Effector CD4-positive, alpha-beta T cell (primary cell): Measurements from ENCODE around the gene FICD.
A peak's percentile ranks its signal among the peaks of the same experiment; 100 is the strongest.
"Not testable (repeated sequence)": the region's sequence is repeated elsewhere in the genome, so short reads cannot be mapped to it uniquely, and the experiment has no call there.

Experiments used
- DNase-seq: peaks from one replicate; pipeline ENCODE4 v3.0.0-alpha.2; 2020

The FICD gene

GRCh38 chr12:108538146-108538545 lies 23.1 kb downstream of the FICD start:
- no peak for DNase-seq

DNA sequence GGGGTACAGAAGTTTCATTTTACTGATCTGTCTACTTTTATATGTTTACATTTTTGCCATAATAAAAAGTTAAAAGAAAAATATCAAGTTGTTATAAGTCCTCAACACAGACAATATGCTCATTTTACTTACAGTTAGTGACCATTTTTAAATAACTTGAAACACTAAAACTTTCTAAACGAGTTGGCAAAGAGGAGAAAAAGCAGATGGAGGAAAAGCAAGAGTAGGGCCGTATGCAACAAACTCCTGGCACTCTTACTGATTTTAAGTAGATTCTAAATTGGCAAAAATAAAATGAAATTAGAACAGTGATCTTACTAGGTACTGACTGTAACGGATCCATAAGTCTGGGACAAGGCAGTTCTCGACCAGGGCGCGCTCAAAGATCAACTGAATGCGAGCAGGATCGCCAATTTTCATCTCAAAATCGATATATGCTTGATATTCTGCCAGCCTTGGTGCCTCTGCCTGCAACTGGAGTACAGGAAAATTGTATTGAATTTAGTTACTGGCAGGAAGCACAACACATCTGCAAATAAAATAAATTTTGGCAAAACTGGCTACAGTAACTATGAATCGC lies 23.6 kb downstream of the FICD start:
- DNase-seq, result no peak

- DNase-seq, result no peak
Observed at GRCh38 chr12:108542320-108542719, 27.2 kb downstream of the FICD start.

DNA sequence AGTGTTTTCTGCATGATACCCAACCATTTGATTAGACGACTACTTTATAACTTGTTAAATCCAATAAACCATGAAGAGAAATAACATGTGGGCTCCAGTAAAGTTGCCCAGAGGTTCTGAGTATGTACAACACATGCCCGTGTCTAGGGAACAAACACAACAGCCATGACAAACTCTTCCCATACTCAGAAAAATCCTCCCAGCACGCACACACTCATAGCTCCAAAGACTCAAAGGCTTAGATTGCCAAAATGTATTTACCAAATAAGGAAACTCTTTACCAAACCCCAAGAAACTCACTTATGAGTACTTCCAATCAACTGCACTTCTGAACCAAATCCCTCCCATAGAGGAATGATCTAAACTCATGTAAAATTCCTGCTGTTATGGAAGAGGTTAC lies 28.6 kb downstream of the FICD start:
- no peak for DNase-seq

- DNase-seq, result no peak
Observed at GRCh38 chr12:108547686-108548085, 32.6 kb downstream of the FICD start.

- no peak for DNase-seq
Observed at GRCh38 chr12:108548954-108549521, 34.0 kb downstream of the FICD start.

DNA sequence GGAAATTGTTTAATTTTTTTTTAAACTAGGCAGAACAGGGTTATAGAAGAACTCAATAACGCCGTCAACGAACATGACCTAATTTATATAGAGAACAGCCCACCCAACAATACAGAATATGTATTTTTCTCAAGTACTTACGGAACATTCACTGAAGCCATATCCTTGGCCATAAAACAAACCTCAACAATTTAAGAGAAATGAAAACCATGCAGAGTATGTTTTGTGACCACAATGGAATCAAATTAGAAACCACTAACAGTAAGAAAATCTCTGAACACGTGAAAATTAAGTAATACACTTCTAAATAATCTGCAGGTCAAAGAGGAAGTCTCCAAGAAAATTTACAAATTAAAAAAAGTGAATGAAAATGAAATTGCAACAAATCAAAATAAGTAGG lies 36.5 kb downstream of the FICD start:
- no peak for DNase-seq

GRCh38 chr12:108553799-108554198 lies 38.7 kb downstream of the FICD start:
- DNase-seq, result no peak

- DNase-seq, result not testable (repeated sequence)
Observed at GRCh38 chr12:108555383-108555782, 40.3 kb downstream of the FICD start.

GRCh38 chr12:108559007-108559655 lies 44.1 kb downstream of the FICD start:
- DNase-seq, result no peak

DNA sequence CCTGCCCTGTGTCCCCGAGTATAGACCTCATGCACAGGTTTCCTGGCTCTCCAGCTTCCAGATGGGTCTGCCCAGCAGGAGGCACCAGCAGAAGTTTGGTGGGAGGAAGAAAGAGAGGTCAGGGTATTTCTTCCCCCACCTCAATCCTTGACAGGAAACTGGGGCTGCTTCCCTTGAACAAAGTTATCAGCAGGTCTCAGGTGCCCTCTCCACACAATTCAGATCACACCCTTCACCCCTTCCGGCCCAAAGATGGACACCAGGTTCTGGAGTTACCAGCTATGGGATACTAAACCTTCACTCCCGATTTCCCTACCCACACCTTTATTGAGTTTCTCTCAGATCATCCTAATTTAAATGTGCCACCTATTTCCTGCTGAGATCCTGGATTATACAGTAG lies 44.7 kb downstream of the FICD start:
- no peak for DNase-seq

- DNase-seq, result no peak
Observed at GRCh38 chr12:108560321-108560721, 45.2 kb downstream of the FICD start.

DNA sequence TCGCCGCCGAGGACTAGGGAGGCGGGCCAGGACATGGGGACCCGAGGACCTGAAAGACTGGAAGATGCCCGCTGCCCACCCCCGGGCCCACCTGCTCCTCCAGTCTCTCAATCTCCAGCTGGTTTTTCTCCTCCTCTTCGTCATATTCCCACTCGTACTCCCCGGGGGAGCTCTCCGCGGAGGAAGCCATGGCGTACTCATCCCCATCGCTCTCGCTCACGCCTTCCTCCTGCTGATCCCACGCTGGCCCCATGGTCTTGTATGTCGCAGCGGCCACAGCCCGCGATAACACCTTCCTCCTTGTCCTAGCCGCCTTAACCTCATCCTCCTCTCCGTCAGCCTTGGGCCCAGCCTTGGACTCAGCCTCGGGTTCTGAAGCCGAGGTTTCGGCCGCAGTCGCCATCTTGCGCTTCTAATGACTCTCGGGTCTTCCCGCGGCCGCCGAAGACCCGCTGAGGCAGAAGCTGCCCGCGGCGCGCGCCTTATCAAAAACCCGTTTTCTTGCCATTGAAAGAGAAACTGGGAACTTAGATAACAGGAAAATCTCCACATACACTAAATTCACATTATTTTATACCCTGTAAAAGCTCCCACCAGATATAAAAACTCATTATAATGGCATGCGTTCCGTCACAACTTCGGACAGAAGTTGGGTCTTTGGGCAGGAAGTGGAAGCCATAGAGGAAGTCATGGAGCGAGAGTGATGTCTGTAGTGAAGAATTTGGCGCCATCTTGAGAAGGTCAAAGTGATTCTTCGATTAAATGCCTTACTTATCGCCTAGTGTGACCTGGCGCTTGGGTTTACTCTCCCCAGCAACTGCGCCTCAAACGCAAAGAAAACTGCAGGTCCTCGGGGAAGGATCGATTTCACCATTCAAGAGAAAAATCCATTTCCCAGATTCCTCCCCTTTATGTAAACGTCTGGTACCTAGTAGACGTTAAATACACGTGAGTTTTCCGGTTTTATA lies 46.0 kb downstream of the FICD start, which contains the start of gene SART3:
Gene SART3, minus strand, starts transcription at position 422 of the 968 bp plus-strand sequence. Its CDS starts 19 bp downstream, at position 403.
- peak; percentile 76 for DNase-seq

DNA sequence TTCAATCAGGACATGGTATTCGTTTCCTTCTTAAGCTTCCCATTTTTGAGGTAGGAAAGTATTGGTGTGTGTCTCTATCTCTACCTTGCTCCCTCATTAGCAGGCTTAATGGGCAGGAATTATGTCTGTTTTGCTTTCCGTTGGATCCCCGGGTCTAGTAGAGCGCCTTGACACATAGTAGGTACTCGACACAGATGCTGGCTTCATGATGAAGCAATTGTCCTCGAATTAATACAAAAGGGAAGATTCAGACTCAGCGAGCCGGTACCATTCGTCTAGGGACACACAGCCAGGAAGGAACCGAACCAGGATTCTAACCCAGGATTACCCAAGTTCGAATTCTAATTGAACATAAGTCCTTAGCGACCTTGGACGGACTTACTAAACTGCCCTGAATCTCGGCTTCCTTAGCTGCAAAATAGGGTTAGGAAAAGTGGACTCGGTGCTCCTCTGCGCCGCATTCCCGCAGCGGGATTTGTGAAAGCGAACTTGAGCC lies 46.8 kb downstream of the FICD start:
- peak; percentile 7 for DNase-seq

DNA sequence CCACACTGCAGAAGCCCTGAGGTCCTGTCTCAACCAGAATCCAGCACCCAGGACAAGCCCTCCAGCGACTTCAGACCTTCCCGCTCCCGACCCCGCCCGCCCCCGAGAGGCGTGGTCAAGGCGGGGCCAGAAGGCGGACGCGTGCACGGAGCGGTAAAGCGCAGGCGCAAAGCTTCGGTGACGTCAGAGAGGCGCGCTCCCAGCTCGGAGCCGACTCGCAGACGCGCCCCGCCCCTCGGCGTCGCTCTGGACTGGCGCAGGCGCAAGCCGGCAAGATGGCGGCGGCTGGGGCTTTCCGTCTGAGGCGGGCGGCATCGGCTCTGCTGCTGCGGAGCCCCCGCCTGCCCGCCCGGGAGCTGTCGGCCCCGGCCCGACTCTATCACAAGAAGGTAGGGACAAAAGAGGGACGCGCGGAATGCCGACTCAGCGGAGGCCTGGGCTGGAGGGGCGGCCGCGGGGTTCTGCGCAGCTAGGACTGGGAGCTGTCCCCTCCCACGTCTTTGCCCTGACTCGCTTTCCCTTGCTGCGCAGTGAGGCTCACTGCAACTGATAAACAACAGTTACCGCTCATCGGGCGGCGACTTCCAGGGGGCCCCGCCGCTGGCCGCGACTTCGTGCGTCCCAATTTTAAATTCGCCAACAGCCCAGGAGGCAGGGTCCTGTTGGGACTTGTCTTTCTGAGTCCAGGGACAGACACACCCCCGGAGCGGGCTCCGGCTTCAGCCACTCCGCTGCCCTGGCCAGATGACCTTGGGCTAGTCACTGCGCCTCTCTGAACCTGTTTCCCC lies 47.5 kb downstream of the FICD start, which contains the start of gene ISCU:
Gene ISCU, plus strand, starts transcription at position 249 of the 788 bp plus-strand sequence. Its CDS starts 27 bp downstream, at position 276.
- DNase-seq, result peak; percentile 99

- DNase-seq, result peak; percentile 83
Observed at GRCh38 chr12:108563136-108563803, 48.2 kb downstream of the FICD start.

DNA sequence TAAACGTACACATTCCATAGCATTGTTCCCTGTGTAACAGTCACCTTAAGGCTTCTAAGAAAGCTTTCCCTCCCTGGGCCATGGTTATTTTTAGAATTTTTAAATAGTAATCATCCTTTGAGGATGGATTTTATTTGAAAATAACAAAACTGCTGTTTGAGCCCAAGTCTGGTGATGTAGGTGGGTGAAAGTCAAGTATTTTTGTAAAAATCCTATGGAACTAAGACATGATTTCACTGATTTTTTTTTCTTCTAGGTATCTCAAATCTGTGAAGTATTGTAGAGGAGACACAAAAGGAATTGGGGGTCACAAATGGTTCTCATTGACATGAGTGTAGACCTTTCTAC lies 48.7 kb downstream of the FICD start:
- no peak for DNase-seq

GRCh38 chr12:108564724-108565123 lies 49.6 kb downstream of the FICD start:
- DNase-seq, result no peak

GRCh38 chr12:108565146-108565545 lies 50.1 kb downstream of the FICD start:
- DNase-seq, result no peak

DNA sequence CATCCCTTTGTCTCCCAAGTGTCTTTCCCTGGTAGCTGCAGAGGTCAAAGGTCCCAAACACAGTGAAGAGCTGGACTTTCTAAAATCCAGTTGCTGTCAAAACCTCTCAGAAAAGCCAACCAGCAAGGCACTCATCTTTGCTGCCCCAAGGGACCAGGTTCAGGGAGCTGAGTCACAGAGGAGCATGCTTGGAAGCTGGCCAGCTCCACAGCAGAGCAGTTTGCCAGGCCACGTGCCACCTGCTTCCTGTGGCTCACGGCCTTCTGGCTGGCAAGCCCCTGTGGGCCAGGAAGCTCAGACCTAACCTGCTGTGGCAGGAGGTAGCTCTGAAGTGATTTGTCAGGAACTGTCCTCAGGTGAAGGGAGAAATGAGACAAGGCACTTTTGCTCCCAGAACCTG lies 50.9 kb downstream of the FICD start:
- peak; percentile 37 for DNase-seq

DNA sequence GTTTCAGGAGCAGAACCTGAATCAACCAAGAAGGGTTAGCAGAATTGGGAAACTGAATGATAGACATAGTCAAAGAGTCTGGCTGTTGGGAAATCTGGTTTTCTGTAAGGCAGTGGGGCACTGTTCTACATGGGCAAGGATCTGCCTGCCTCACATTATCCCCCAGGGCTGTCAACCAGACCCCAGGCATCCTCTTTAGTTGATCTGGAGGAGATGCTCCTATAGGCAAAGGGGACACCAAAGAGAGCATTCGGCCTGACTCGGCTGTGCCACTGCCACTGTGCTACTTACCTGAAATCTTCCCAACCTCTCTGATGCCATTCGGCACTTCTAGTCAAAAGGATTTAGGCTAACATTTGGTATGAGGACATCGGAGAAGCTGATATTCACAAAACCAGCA lies 51.4 kb downstream of the FICD start:
- no peak for DNase-seq
